Parathyroid adenoma (tissue), 2 donors: ENCODE results near the gene GPC6.
A peak's percentile ranks its signal among the peaks of the same experiment; 100 is the strongest.

Experiments used
- H2AFZ ChIP-seq: fragments of 300-600 bp; sonication (generic); one replicate; pipeline ENCODE4 v1.7.0; 2017; ENCODE audit warnings: antibody characterized with exemption, mild to moderate bottlenecking
- H3K27ac ChIP-seq: fragments of 300-600 bp; sonication (generic); one replicate; pipeline ENCODE4 v1.7.0; 2017
- H3K27me3 ChIP-seq: fragments of 300-600 bp; sonication (generic); one replicate; pipeline ENCODE4 v1.7.0; 2017; ENCODE audit warnings: low read length; ENCODE audit not compliant: control insufficient read depth, insufficient read depth
- H3K36me3 ChIP-seq: fragments of 300-600 bp; sonication (generic); one replicate; pipeline ENCODE4 v1.7.0; 2017; ENCODE audit warnings: low read length; ENCODE audit not compliant: control insufficient read depth, insufficient read depth
- H3K4me1 ChIP-seq: fragments of 300-600 bp; sonication (generic); one replicate; pipeline ENCODE4 v1.7.0; 2017; ENCODE audit warnings: control low read depth
- H3K4me2 ChIP-seq: fragments of 300-600 bp; sonication (generic); one replicate; pipeline ENCODE4 v1.7.0; 2017; ENCODE audit warnings: low read length
- H3K4me3 ChIP-seq: fragments of 300-600 bp; sonication (generic); one replicate; pipeline ENCODE4 v1.7.0; 2017; ENCODE audit warnings: low read depth, low read length
- H3K79me2 ChIP-seq: fragments of 300-600 bp; sonication (generic); one replicate; pipeline ENCODE4 v1.7.0; 2017; ENCODE audit warnings: control low read depth
- H3K9ac ChIP-seq: fragments of 300-600 bp; sonication (generic); one replicate; pipeline ENCODE4 v1.7.0; 2017; ENCODE audit warnings: mild to moderate bottlenecking
- H3K9me3 ChIP-seq: fragments of 300-600 bp; sonication (generic); one replicate; pipeline ENCODE4 v1.7.0; 2017; ENCODE audit warnings: low read length; ENCODE audit not compliant: control insufficient read depth
- TF ChIP-seq, protein P1 (sequence below): fragments of 300-600 bp; sonication (generic); IDR thresholded peaks from one replicate; pipeline ENCODE4 v1.7.0; 2017; ENCODE audit warnings: antibody characterized with exemption, mild to moderate bottlenecking
- donor health status: primary hyperparathyroidism.

GPC6 gene

GRCh38 chr13:93963266-93964145, 736.9 kb downstream of the GPC6 start:
- TF ChIP-seq, protein P1, sequence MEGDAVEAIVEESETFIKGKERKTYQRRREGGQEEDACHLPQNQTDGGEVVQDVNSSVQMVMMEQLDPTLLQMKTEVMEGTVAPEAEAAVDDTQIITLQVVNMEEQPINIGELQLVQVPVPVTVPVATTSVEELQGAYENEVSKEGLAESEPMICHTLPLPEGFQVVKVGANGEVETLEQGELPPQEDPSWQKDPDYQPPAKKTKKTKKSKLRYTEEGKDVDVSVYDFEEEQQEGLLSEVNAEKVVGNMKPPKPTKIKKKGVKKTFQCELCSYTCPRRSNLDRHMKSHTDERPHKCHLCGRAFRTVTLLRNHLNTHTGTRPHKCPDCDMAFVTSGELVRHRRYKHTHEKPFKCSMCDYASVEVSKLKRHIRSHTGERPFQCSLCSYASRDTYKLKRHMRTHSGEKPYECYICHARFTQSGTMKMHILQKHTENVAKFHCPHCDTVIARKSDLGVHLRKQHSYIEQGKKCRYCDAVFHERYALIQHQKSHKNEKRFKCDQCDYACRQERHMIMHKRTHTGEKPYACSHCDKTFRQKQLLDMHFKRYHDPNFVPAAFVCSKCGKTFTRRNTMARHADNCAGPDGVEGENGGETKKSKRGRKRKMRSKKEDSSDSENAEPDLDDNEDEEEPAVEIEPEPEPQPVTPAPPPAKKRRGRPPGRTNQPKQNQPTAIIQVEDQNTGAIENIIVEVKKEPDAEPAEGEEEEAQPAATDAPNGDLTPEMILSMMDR: no peak
- Histone ChIP-seq H3K4me3 (peak overlapping the region; percentile 17), H3K4me2 (peak overlapping the region; percentile 40), H3K9me3 (no peaks in the 10 kb centered on the region), H3K27ac (no peak overlapping the region), H3K36me3 (no peaks in the 10 kb centered on the region), H3K27me3 (no peaks in the 10 kb centered on the region), H3K79me2 (no peaks in the 10 kb centered on the region), H2AFZ (peak overlapping the region; percentile 4), H3K9ac (no peak overlapping the region), H3K4me1 (no peaks in the 10 kb centered on the region)

DNA sequence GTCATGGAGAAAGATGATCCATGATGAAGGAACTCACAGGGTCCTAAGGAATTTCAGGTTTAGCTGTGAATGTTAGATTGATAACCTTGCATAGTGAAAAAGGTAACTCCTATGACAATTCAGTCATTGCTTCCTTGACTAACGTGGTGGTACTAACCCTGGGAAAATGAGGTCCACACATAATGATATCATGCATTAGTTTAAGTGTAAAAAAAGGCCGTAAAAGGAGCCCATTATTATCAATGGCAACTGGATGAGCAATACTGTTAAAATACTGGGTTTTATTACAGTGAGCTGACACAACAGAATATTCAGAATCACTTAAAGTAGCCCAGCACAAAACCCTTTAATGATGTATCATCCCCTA, 737.5 kb downstream of the GPC6 start:
- Histone ChIP-seq H3K4me2 (no peak overlapping the region), H3K9me3 (no peaks in the 10 kb centered on the region), H3K9ac (no peak overlapping the region), H3K4me1 (no peaks in the 10 kb centered on the region), H3K79me2 (no peaks in the 10 kb centered on the region), H3K4me3 (no peak overlapping the region), H3K36me3 (no peaks in the 10 kb centered on the region), H2AFZ (no peak overlapping the region), H3K27ac (no peak overlapping the region), H3K27me3 (no peaks in the 10 kb centered on the region)
- TF ChIP-seq, protein P1: no peak

- no peaks in the 10 kb centered on the region for H3K9me3 ChIP-seq
- no peaks in the 10 kb centered on the region for H3K27me3 ChIP-seq
- H3K36me3 ChIP-seq: no peaks in the 10 kb centered on the region
- H3K9ac ChIP-seq: no peak overlapping the region
- no peak overlapping the region for H3K27ac ChIP-seq
- H3K4me3 ChIP-seq: no peak overlapping the region
- no peak overlapping the region for H3K4me2 ChIP-seq
- H3K4me1 ChIP-seq: no peaks in the 10 kb centered on the region
- H3K79me2 ChIP-seq: no peaks in the 10 kb centered on the region
- TF ChIP-seq, protein P1: no peak
- H2AFZ ChIP-seq: no peak overlapping the region
These were observed 739.0 kb downstream of the GPC6 start for GRCh38 chr13:93965587-93965986.

DNA sequence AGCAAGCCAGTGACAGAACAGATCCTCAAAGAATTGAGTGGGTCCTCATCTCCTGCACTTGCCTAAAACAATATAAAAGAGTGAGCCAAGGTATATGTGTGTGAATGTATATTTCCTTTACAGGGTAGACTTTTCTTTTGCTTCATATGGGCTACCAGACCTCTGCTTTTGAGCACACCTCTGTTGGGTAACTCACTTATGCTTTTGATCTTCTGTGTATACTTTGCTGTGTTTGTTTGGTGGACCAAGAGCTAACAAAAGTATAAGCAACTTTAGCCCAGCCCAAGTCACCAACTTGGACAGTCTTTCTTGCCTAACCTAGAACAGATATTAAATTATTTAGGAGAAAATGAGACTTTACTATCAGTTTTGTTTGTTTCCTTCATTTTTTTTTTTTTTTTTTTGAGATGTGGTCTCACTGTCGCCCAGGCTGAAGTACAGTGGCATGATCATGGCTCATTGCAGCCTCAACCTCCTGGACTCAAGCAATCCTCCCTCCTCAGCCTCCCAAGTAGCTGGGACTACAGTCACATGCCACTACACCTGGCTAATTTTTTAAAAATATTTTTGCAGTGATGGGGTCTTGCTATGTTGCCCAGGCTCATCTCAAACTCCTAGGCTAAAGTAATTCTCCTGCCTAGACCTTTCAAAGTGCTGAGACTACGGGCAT, 739.8 kb downstream of the GPC6 start:
- Histone ChIP-seq H3K36me3 (no peaks in the 10 kb centered on the region), H3K4me2 (no peak overlapping the region), H3K9me3 (no peaks in the 10 kb centered on the region), H3K27me3 (no peaks in the 10 kb centered on the region), H3K27ac (no peak overlapping the region), H3K4me3 (no peak overlapping the region), H3K79me2 (no peaks in the 10 kb centered on the region), H3K9ac (no peak overlapping the region), H3K4me1 (no peaks in the 10 kb centered on the region), H2AFZ (no peak overlapping the region)
- TF ChIP-seq, protein P1: no peak
